ENCODE measurements around the gene PARPBP. TPM values are rescaled to one million over a fixed set of nuclear protein-coding genes. Genes with fewer than 3 reads are reported as not detected.
"Not testable (repeated sequence)": the region's sequence is repeated elsewhere in the genome, so short reads cannot be mapped to it uniquely, and the experiment has no call there.

Gene PARPBP
- total RNA-seq, 1 donor from 2014 or later: 9.0 TPM

- not testable (repeated sequence) for DNase-seq (ENCODE audit: low read depth)
Observed at GRCh38 chr12:102147062-102147587, 27.1 kb downstream of the PARPBP start.

DNA sequence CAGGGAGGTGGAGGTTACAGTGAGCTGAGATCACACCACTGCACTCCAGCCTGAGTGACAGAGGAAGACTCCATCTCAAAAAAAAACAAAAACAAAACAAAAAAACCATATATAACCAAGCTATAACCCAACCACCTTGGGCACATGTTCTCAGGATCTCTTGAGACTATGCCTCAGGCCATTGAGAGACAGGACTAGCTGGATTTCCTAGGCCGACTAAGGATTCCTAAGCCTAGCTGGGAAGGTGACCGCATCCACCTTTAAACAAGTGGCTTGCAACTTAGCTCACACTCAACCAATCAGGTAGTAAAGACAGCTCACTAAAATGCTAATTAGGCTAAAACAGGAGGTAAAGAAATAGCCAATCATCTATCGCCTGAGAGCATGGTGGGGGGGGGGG is 35.2 kb downstream of the PARPBP start:
- DNase-seq (ENCODE audit: low read depth): not testable (repeated sequence)

GRCh38 chr12:102163383-102163782 is 43.4 kb downstream of the PARPBP start:
- no peak for DNase-seq (ENCODE audit: low read depth)

GRCh38 chr12:102167821-102168604 is 48.0 kb downstream of the PARPBP start:
- no peak for DNase-seq (ENCODE audit: low read depth)

- peak; percentile 24 for DNase-seq (ENCODE audit: low read depth)
Observed at GRCh38 chr12:102169922-102170621, 50.1 kb downstream of the PARPBP start.

GRCh38 chr12:102171951-102172350 is 52.0 kb downstream of the PARPBP start:
- peak; percentile 44 for DNase-seq (ENCODE audit: low read depth)

DNA sequence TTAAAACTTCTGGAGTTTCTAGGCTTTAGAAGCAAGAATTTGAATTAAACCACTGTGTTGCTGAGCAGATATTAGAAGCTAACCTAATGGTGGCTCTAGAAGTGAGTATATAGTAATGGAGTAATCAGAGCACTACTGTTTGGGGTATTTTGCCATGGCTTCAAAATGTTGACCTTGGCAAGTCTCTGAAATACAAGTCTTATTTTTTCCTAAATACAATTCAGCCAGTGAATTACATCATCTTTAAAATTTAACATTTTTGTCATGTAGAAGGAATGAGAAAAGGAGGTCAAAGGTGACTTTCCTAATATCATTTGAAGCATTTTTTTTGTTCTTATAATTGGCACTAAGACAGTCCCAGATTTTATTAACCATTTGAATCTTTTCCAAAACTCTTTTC is 52.5 kb downstream of the PARPBP start:
- peak; percentile 7 for DNase-seq (ENCODE audit: low read depth)

DNA sequence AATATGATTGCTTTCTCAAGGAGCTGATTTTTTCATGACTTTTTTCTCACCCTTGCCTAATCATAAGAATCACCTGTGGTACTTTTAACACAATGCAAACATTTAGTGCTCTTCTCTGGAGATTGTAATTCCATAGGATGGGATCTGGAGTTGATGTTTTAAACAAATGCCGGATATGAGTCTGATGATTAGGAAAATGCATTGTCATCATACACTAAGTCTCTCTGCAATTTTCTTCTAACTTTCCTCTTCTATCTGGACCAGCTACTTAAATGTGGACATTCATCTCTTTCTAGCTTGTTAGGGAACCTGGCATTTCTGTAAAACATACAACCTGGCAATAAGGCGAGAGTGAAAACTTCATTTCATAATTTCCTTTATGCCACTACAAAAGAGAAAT is 54.1 kb downstream of the PARPBP start:
- DNase-seq (ENCODE audit: low read depth): no peak

DNA sequence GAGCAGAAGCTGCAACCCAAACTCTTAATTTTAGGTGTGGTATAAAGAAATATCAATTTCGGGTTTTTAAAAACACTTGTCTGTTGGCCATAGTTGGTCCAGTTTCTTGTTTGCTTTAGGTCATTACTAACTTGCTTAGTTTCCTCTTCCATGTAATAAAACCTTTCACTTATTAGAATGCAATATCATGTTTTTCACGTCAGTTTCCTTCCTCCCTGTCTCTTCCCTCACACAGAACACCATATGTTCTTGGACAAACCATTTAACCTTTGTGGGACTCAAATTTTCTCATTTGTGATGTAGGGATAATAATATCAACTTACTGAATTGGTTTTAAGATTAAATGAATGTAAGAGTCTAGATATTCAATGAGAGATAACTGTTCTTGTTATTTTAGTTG is 54.8 kb downstream of the PARPBP start:
- no peak for DNase-seq (ENCODE audit: low read depth)

- no peak for DNase-seq (ENCODE audit: low read depth)
Observed at GRCh38 chr12:102182635-102183034, 62.7 kb downstream of the PARPBP start.

DNA sequence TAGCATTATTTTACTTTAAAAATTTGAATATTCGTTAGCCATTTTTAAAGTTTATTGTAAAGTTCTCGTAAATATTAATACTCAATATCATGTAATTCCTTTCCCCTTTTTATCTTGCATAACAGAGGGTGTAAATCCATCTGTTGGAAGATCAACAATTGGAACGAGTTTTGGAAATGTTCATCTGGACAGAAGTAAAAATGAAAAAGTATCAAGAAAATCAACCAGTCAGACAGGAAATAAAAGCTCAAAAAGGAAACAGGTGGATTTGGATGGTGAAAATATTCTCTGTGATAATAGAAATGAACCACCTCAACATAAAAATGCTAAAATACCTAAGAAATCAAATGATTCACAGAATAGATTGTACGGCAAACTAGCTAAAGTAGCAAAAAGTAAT is 75.8 kb downstream of the PARPBP start:
- DNase-seq (ENCODE audit: low read depth): no peak

DNA sequence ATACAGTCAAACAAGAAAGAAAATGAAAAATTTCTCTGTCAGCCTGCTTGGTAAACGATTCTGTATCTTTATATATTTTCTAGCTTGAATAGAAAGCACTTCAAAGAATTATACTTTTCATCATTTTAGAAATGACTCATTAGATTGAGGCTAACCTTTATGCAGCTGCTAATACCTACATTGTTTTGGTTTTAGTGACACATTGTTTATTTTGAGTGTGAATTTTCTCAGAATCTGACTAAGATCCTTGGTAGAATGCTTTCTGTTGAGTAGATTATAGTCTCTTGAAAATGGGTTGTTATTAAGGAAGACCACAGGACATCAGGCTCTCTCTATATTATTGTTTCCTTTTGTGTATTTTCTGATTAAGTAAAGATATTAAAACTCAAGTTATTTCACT is 77.8 kb downstream of the PARPBP start, which contains the start of gene PMCH:
Gene PMCH, minus strand, starts transcription at position 45 of the 400 bp plus-strand sequence. CDS start 63 bp downstream, outside the sequence.
- DNase-seq (ENCODE audit: low read depth): peak; percentile 78

- no peak for DNase-seq (ENCODE audit: low read depth)
Observed at GRCh38 chr12:102201436-102202061, 81.6 kb downstream of the PARPBP start.

- no peak for DNase-seq (ENCODE audit: low read depth)
Observed at GRCh38 chr12:102202556-102202955, 82.6 kb downstream of the PARPBP start.

DNA sequence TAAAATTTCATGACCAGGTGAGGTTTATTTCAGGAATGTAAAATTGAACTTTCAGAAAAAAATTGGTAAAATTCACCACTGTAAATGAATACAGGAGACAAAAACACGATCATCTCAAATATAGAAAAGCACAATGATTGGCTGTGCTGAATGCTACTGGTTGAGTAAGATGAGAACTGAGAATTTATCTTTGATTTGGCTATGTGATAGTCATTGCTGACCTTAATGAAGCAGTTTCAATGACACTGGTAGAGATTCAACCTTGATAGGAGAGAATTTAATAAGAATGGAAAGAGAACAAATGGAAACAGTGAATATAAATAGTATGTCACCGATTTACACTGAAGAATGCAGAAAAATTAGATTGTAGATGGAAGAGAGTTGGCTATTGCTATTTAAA is 84.0 kb downstream of the PARPBP start:
- no peak for DNase-seq (ENCODE audit: low read depth)

DNA sequence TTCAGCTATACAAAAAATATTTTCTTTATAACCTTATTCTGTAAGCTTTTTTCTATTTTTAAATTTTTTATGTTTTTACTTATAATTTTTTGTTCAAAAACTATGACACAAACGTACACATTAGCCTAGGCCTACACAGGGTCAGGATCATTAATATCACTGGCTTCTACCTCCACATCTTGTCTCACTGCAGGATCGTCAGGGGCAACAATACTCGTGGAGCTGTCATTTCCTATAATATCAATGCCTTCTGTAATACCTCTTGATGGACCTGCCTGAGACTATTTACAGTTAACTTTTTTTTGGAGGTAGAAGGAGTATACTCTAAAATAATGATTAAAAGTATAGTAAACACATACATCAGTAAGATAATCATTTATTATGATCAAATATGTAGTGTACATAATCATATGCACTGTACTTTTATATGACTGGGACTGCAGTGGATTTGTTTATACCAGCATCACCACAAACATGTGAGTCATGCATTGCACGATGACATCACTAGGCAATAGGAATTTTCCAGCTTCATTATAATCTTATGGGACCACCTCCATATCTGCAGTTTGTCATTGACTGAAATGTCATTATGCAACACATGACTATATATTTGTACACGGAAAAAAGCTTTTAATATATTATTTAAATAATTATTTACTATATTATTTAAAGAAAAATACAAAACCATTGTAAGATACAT is 96.2 kb downstream of the PARPBP start:
- DNase-seq (ENCODE audit: low read depth): peak; percentile 31

GRCh38 chr12:102220736-102221135 is 100.8 kb downstream of the PARPBP start:
- DNase-seq (ENCODE audit: low read depth): no peak

DNA sequence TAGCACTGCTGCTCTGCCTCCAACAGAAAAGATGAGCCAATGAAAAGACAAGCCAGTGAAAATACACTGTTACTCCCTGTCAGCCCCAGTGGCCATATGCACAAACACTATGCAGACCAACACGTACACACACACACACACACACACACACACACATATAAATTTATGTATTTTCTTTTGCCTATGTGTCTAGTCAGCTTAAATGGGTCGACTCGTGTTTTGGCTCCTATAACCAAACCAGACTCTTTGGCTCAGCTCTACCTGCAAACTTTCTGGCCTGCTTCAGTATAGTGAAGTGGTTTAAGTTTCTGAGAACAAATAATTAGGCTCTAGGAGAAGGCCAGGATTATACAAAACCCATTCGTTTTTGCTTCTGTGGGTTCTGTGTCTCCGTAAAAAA is 108.0 kb downstream of the PARPBP start:
- no peak for DNase-seq (ENCODE audit: low read depth)

- DNase-seq (ENCODE audit: low read depth): no peak
Observed at GRCh38 chr12:102232036-102232435, 112.1 kb downstream of the PARPBP start.

DNA sequence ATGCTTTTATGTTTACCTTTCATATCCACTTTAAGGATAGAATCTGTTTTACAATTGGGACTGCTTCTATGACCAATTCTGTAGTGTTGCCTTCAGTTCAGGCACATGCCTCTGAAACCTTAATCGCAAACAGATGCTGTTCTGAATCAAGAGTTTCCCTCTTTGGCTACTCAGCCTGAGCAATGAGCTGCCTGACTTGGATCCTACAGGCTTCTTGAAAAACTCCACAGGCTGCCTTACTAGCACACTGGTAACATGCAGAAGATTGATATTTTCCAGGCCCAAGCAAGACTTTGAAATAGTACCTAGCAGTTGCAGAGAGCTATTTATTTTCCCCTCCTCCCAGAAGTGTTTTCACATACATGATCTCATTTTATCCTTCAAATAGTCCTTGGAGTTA is 112.5 kb downstream of the PARPBP start:
- DNase-seq (ENCODE audit: low read depth): no peak

DNA sequence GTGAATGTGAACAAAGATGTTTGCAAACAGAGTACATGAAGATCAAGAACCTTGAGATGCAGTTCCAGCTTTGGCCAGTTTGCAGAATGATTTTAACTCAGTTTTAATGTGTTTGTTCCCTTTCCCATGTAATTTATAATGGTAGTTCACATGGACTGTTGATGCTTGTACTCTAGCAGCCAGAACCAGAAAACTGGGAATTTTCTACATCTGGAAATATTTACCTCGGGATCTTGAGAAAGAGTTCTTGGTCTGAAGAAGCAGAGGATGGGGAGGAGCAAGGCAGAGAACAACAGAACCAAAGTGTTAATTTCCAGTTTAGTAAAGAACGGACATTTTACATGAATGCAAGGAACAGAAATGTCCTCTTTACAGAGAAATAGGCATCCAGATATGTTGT is 114.6 kb downstream of the PARPBP start:
- DNase-seq (ENCODE audit: low read depth): no peak

- DNase-seq (ENCODE audit: low read depth): not testable (repeated sequence)
Observed at GRCh38 chr12:102240859-102241258, 120.9 kb downstream of the PARPBP start.

All from renal cortical epithelial cell (primary cell).